Activated CD4-positive, alpha-beta T cell treated with anti-CD3 and anti-CD28 coated beads for 48 hours (primary cell): Measurements from ENCODE around the gene SPATA17.

Experiments
- DNase-seq: peaks from one replicate; pipeline ENCODE4 v3.0.0-alpha.2; 2020

Gene SPATA17

DNA sequence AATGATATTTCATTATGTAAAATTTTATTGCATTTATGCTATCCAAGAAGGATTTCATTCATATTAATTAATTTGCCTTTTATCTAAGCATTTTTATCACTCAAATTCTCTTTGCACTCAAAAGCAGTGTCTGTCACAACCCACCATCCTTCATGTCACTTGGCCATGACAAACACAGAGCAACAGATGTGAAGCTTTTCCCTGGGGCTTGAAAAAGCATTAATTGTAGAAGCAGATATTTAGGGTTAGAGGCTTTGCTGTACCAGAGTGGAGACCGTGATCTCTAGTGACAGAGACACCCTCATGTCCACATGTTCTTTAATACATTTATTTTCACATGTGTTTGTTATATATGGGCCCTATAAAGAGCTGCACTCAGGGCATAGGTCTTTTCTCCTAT, 230.5 kb downstream of the SPATA17 start:
- DNase-seq, result no peak

DNA sequence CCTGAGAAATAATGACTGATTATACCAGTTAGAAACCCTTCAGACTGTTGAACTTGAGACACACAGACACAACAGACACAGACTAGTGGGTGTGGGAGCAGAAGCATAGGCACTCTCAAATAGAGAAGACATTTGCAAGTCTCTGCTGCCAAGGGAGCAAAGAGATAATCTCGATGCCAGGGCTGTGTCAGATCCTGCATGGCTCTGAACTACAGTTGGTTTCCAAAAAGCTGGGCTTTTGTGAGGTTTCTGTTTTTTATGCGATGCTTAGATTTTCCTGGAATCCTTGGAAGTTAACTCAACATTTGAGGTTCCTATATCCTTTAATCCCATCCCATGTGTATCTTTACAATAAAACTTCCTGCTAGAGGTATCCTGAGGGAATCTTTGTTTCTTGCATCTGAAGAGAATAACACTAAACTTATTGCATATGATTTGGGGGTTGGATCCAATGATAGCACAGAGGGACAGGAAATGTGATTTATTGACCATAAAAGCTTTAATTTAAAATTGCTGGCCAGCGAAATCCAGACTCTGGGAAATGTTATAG, 236.4 kb downstream of the SPATA17 start:
- DNase-seq, result no peak

DNA sequence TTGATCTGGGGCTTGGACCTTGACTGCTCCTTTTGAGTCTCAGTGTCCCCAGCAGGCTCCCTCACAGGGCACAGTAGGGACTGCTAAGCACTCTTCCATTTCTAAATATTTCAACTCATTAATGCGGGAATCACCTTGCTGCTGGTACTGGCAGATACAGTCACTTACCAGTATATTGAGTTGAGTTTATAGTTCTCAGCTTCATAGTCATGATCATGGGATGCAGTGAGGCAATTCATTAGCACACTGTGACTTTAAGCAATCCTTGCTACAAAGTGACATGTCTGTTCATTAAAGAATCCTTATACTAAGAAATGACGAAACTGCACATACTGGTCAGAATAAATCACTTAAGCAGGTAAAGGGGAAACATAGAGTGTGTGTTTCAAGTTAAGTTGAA, 240.8 kb downstream of the SPATA17 start:
- no peak for DNase-seq

DNA sequence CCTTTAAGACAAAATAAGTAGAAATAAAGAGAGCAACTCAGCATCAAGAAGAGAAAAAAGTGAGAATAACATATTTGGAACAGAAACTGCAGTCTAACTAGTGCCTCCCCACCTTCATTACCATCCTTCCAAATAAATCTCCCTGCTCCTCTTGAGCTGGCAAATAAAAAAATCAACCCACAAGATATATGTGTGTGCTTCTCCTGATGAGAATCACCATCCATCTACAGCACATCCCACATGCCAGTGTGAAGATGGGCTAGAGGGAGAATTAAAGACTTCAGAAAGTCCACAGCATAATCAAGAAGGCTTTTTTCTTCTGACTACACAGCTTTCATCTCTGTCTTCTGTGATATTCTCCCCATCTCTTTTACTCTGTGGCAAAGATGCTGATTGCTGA, 244.1 kb downstream of the SPATA17 start:
- no peak for DNase-seq

DNA sequence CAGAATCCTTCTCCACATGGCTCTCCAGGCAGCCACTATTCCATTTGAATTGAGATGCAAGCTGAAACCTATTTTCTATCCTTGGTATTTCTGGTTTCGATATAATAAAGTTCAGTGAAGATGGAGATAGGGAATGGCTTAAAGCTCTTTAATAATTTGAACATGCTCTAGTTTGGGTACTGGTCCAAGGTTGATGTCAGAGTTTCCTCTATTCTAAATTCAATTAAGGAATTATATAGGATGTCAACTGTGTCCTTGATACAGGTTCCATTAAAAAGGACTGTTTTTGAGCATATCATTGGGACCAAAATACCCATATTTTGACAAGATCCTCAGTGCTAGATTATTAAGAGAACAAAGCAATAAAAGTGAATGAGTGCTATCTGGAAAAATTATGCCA, 245.3 kb downstream of the SPATA17 start:
- no peak for DNase-seq

DNA sequence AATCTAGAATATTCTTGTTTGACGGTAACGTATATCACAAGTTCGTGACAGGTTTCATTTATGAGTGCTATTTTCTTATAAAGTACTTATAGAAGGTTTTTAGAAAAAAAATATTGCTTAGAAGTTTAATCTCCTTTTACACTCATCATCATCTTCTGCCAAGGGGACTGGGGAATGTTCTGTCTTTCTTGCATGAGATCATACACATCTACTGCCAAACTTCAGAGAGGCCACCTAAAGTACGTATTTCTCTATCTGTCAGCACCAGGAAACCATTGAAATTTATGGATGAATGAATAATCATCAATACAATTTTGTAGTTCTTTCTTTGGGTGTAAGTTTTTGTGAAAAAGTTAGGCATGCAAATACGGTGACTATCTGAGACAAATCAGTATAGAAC, 245.8 kb downstream of the SPATA17 start:
- no peak for DNase-seq

DNA sequence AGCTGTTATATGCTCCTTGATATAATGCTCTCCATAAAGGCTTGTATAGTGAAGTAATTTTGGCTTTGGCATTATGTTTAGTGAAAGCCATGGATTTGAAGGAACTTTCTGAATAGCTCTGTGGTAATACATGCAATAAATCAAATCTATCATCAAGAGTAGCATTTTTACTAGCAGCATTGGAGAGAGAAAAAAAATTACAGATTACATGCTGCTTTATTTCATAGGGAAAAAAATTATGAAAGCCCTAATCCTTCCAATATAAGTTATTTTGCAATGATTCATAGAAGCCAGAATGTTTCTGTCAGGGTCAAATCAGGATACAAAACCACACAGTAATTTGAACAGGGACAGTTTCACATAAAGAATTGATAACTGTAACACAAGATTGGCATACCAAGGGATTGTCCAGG, 250.0 kb downstream of the SPATA17 start:
- no peak for DNase-seq

DNA sequence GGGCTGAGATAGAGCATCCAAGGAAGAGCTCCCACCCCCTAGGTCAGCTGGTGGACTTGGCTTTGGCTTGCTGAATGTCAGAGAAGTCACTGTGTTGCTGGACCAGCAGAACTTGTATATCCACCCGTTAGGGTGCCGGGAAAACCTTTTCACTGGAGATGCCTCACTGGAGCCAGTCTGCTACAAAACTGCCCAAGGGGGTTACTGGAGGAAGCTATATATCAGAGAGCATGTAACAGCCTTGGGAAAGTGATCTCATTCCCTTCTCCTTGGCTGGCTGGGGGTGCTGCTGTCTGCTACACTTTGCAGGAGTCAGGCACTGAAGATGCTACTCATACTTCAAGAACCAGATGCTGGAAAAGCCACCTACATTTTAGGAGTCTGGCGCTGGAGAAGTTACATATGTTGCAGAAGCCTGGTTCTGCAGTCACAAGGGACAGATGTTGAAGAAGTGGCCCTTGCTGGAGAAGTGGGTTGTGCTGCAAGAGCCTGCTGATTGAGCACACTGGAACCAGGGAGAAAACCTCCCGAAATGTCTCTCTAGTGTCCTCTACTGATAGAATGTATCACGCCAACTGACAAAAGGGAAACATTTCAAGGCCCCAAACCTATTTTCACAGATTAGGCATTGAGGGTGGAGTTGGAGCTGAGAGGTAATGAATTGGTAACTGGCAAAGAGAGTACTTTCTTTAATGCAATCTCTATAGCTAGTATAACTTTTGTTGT, 250.6 kb downstream of the SPATA17 start:
- no peak for DNase-seq

DNA sequence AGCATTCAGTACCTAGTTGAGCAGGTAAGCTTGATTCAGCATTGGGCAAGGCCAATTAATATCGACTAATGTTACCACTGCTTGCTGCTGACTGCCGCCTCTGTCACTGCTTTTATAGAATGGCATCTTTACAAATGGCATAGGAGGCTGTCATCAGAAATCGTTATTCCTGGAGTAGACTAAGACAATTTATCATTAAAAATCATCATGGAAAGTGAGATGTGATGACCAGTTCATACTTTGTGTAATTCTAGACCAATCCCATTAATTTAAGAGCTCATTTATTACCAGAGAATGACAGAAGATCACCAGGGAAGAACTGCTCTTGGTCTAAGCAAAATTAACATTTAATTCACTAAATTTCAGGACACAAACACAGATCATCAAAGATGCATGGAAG, 254.0 kb downstream of the SPATA17 start:
- DNase-seq, result no peak

DNA sequence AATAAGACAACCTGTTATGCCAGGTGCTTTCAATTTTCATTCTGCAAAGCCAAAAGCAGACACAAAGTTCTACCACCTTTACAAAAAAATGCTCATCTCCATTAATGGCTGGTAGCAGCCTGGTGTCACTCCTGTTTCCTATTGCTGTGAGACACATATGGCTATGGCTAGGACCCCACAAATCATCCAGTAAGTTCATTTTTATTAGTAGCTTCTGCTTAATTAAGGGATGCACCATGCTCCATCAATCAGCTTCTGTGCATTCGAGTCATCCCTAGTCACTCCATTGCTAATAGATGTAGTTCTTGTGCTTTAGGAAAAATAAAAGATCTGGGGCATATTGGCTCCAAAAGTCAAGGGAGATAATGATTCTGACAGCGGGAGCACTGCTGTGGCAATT, 257.2 kb downstream of the SPATA17 start:
- no peak for DNase-seq

DNA sequence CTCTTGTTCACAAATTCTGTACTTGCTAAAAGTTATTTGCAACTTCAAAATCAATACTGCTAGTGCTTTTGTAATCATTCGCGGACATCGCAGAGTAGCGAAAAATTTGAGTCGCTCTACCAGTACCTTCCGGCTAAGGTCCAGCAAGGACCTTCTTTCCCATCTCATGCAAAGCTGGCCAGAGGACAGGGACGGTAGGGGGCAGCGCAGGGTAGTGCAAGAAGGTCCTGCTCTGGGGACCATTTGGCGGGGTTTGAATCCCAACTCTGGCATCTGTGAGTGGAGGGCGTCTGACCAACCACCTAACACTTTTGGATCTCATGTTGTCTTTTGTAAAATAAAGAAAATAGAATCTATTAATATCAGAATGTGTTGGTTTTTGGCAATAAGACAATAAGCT, 258.3 kb downstream of the SPATA17 start:
- no peak for DNase-seq

DNA sequence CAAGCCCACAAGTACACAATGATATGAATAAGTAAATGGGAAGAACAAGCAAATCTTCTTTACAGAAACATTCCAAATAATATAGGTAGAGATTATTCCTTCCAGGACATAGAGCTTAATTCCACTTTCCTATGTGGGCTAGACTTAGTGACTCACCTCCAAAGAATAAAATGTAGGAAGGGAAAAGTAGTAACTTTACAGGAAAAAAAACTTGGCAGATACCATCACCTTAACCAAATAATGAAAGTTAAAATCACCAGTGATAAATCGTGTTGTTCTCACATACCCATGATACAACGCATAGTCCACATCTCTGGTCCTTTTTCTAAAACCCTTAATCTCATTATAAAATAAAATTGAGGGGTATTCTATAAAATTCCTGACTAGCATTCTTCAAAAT, 260.8 kb downstream of the SPATA17 start:
- DNase-seq, result no peak

DNA sequence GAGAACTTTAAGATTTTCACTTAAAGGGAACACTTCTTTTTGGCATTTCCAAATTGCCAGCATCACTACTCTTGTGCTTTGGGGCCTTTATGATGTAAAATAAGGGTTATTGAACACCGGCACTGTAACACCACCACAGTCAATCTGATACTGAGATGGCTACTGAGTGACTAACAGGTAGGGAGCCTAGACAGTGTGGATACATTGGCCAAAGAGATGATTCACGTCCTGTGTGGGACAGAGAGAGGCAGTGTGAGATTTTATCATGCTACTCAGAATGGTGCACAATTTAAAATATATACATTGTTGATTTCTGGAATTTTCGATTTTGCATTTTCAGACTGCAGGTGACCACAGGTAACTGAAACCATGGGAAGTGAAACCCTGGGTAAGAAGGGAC, 261.6 kb downstream of the SPATA17 start:
- DNase-seq, result no peak

DNA sequence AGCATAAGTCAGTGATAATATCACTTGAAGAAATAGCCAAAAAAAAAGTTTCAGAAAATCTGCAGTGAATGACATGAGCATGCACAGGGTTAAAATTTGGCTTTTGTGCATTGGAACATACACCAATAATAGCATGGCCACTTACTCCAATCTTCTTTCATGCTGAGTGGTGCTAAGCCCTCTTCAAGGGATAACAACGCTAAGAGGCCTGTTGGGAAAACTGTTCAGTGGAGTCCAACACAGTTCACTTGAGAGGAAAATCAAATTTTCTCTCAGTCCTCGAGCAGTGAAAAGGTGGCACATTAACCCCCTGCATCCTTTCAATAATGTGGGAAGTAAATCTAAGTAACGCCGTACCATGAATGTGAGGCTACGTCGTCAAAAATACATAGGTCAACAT, 264.7 kb downstream of the SPATA17 start:
- DNase-seq, result no peak

DNA sequence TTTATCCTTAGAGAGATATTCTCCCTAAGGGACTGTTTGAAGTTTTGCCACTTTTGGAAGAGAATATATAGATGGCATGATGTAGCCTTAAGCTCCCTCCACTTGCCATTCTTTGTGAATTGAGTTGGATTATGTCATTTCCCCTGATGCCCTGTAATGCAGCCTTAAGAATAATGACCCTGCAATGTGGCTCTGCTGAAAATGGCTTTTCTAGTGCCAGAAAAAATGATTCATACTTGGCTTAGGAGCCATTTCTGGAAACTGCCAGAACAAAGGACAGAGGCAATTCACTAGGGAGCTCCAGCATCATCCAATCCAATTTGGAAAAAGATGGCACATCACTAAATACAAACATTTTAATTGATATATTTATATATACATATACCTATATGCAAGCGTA, 265.3 kb downstream of the SPATA17 start:
- no peak for DNase-seq

DNA sequence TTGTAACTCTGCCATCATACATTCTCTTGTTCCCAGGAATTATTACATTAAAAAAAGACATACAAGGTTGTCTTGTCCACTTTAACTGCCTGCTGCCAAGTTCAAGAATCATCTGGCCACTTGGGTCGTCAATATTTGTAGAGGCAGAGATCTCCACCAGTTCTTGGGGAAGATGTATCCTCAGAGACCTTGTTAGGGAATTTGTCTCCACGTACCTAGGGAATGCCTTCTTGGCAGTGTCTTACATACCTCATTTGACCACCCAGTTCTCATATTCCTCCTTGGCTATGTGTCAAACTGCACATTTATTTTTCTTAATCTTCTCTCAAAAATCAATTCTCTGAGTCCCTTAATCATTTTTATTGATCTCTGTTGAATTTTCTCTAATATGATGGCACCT, 266.0 kb downstream of the SPATA17 start:
- no peak for DNase-seq

DNA sequence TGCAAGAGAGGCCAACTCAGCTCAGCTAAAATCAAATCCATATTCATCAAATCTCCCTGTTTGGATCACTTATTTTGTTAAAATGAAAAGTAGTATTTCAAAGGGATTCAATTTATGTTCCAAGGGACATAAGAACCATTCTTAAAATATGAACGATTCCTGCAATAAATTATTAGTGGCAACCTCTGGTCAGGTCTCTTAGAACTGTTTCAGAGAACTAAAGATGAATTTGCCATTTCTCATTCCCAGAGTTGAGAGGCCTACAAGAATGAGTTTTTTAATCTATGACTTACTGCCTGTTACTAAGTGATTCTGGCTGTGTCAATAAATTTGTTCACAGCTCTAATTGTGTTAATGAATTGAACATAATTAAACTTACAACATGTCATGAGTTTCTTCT, 268.5 kb downstream of the SPATA17 start:
- no peak for DNase-seq

DNA sequence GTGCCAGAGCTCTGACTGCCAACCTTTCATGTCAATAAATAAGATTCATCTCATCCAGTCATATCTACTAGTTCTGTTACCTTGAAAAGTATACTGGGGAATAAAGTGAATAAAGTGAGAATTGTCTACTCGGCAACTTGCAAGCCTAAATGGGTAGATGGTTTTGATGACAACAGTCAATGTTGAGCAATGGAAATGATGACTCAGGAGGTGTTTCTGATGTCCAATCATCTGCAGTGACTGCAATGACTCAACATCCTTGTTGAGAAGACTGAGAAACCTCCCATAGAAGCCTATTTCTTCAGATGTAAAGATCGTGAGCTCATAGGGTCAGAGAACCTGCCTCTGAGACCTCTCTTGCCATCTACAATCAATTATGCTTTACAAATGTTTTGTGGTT, 276.4 kb downstream of the SPATA17 start:
- no peak for DNase-seq

DNA sequence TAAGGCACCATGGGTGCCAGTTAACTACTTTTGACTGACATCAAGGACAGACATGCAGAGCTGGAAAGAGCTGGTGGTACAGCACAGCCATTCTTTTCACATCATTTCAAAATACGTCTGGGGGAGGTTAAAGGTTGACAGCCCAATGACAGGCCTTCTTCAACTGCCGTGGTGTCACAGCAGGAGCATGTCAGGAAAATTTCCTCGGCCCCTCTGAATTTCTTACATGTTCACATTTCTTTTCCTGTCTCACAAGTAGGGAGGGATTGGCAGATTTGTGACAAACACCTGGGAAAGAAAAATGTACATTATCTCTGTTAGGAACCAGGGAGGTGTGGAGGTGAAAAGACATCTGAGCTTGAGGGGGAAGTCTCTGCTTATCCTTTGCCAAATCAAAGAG, 279.1 kb downstream of the SPATA17 start:
- DNase-seq, result no peak

DNA sequence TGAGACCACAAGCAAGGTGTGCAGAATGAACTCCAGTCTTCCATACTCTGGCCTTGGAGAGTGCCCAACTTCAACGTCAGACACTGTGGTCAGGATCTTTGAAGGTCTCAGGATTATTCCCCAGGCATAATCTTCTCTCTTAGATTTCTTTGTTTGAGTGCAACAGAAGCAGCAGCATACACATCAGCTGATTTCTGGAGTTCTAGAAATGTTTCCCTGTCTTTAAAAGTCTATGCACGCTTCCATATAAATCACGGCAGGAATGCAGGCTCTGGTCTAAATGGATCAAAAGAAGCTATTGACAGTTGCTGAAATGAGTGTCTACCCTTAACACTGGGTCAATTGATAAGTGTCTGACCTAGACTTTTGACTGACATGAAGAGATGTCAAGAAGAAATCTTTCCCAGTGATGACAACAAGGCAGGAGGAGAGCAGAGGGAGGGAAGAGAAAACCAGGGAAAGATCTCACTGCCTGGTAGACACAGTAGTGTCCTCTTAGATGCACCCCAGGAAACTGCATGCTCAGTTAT, 279.7 kb downstream of the SPATA17 start:
- no peak for DNase-seq

DNA sequence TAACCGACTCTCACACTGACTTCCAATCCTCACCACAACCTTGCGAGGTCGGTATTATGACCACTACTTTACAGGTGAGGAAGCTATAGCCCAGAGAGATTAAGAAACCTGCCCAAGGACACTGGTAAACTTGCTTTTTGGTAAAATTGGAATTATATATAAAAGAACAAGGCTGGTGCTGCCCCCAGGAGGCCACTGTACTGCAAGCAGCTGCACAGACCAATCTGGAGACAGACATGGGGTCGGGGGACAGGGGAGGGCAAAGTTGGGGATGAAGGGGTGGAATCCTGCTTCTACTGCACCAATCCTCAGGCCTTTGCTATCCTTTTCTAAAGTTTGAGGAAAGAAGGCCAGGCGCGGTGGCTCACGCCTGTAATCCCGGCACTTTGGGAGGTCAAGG, 280.8 kb downstream of the SPATA17 start:
- DNase-seq, result peak; percentile 3

DNA sequence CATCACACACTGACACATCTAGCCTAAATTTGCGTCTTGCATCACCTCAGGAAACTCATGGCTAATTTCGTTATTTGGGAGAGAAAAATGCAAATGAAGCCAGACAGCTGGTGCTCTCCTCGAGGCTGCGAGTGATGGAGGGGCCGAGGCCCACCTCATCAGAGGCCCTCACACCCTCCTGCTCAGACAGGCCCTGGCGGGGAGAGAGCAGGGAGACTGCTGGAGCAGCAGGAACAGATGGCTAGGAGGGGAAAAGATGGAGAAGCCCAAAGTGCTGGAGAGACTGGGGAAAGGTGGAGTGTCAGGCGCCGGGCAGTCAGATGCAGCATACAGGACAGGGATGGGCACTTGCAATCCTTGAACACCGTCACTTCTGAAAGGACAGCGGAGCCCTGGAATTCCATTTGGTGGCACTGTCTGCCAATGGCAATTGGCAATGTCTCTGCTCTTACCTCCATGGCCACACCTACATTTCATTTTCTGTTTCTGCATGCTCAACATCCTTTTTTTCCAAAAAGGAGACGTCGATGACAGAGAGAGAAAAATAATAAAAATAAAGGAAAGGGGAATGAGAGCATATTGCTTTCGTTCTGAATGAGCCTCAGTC, 286.2 kb downstream of the SPATA17 start:
- no peak for DNase-seq

DNA sequence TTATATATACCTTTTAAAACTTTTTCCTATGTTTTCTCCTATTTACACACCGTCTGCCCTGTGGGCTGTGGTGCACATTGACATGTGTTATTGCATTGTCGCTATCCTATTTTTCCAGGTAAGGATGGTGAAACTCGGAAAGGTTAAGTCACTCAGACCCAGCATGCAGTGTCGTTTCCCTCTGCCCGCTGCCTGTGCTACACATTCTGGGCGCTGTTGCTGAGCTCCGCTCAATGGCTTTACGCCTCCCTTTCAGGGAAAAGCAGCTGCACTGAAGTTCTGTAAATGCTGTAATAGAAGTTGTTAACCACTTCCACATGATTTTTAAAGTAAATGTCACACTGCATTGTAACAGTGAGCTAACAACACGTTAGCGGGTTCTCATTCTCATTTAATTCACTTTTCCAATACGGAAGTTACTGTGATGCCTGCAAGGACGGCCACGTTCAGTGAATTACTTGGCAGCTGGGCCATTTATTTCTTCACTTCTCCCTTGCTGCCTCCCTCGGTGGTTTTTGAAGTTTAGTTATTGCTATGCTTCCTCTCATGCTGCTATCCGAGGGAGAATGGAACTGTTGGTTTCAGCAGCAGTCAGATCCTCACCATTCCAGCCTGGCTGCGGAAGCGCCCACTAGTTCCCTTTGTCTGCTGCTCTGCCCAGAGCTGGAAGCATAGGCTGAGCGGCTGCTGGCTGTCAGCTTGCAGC, 288.7 kb downstream of the SPATA17 start:
- no peak for DNase-seq
